ENCODE measurements around the gene WDR62.

WDR62 gene

DNA sequence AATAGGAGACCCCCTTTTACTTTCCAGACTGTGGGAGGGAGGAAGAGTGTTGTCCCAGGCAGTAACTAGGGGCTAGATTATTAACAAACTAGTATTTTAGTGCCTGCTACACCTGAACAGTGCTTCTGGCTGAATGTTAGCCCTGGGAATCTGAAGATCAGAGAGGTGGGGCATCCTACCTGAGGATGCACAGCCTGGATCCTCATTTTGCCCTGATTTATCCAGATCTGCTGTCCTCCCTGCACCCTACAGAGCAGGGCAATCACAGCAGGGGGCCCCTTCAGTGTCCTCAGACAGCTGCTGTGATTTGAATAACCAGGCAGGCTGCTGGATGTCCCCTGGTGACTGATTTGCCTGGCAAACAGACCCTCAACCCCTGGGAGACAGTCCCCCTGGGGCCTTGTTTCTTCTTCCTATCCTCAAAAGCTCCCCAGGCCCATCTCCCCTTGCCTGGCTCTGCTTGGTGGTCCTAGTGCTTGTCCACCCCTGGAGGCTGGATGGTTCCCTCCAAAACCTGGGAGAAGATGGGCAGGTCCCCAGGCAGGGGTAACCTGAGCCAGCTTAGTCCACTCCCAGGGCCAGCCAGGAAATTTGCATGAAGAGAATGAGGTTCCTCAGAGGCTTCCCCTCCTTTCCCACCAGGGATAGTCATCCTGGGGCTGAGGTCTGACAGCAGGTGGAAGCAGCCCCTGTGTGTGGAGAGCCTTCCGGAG lies 55.9 kb downstream of the WDR62 start, which contains the start of gene OVOL3:
OVOL3 (plus strand) TSS at position 657 of the 713 bp plus-strand sequence. CDS start 60 bp downstream, outside the sequence.
- no peak for DNase-seq (ENCODE audit: low spot score)
- TF ChIP-seq, protein P1, sequence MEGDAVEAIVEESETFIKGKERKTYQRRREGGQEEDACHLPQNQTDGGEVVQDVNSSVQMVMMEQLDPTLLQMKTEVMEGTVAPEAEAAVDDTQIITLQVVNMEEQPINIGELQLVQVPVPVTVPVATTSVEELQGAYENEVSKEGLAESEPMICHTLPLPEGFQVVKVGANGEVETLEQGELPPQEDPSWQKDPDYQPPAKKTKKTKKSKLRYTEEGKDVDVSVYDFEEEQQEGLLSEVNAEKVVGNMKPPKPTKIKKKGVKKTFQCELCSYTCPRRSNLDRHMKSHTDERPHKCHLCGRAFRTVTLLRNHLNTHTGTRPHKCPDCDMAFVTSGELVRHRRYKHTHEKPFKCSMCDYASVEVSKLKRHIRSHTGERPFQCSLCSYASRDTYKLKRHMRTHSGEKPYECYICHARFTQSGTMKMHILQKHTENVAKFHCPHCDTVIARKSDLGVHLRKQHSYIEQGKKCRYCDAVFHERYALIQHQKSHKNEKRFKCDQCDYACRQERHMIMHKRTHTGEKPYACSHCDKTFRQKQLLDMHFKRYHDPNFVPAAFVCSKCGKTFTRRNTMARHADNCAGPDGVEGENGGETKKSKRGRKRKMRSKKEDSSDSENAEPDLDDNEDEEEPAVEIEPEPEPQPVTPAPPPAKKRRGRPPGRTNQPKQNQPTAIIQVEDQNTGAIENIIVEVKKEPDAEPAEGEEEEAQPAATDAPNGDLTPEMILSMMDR (IDR thresholded peaks at IDR 0.05; ENCODE audit: extremely low read depth, insufficient read depth, missing control alignments): no peak
- in situ Hi-C loops (cut with MboI; ENCODE audit: low pct_unique_long_range_greater_than_20kb, low sequenced_read_pairs, unreplicated experiment): no loop called here

DNA sequence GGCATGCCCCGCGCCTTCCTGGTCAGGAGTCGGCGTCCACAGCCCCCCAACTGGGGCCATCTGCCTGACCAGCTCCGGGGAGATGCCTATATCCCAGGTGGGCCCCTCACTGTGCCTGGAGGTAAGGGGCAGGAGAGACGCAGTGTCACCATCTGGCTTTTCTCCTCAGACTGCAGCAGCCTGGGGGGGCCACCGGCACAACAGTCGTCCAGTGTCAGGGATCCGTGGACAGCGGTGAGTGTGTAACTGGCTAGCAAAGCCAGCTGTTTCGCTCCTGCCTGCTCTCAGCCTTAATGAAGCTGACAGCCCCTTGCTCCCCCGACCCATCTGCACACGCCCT lies 56.5 kb downstream of the WDR62 start:
- in situ Hi-C loops (cut with MboI; ENCODE audit: low pct_unique_long_range_greater_than_20kb, low sequenced_read_pairs, unreplicated experiment): no loop called here
- TF ChIP-seq, protein P1 (IDR thresholded peaks at IDR 0.05; ENCODE audit: extremely low read depth, insufficient read depth, missing control alignments): no peak

GRCh38 chr19:36112678-36113077 lies 58.0 kb downstream of the WDR62 start:
- in situ Hi-C loops (cut with MboI; ENCODE audit: low pct_unique_long_range_greater_than_20kb, low sequenced_read_pairs, unreplicated experiment): no loop called here
- TF ChIP-seq, protein P1 (IDR thresholded peaks at IDR 0.05; ENCODE audit: extremely low read depth, insufficient read depth, missing control alignments): no peak
- no peak for DNase-seq (ENCODE audit: low spot score)

More for the DNA sequence above, 56.5 kb downstream of the WDR62 start:
- DNase-seq (ENCODE audit: low spot score): no peak

- TF ChIP-seq, protein P1 (IDR thresholded peaks at IDR 0.05; ENCODE audit: extremely low read depth, insufficient read depth, missing control alignments): no peak
- in situ Hi-C loops (cut with MboI; ENCODE audit: low pct_unique_long_range_greater_than_20kb, low sequenced_read_pairs, unreplicated experiment): no loop called here
- no peak for DNase-seq (ENCODE audit: low spot score)
Measured at GRCh38 chr19:36113425-36113824, 58.7 kb downstream of the WDR62 start.

DNA sequence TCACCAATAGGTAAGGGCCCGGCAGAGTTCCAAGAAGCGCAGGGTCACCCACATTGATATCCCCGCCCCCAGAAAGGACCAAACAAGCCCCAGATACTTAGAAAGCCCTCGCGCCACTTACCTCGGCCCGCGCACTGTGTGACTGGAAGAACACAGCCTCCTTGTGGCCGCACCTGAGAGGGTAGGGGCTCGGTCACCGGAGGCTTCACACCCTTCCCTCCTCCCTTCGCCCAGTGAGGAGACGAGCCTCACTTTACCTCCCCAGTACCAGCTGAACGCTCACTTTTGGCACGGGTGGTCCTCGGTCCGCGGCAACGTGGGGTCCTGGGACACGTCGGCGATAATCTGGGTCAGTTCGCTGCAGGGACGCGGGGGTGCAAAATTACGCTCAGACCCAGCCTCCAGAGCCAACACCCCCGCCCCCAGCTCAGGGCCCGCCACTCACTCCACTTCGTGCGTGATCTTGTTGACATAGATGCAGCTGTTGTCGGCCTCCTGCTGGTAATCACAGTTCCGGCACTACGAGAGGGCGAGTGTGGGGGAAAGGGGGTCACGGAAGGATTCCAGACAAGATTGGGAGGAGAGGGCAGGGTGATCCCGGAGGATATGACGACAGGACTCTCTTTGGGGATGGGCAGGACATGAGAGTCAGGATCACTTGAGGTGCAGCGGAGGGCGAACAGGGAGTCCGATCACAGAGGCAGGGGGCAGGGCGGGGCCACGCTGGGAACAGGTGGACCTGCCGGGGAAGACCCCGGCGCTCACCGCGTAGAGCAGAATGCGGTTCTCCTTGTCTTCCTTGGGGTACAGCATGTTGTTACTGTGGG lies 59.4 kb downstream of the WDR62 start:
- in situ Hi-C loops (cut with MboI; ENCODE audit: low pct_unique_long_range_greater_than_20kb, low sequenced_read_pairs, unreplicated experiment): no loop called here
- no peak for DNase-seq (ENCODE audit: low spot score)
- TF ChIP-seq, protein P1 (IDR thresholded peaks at IDR 0.05; ENCODE audit: extremely low read depth, insufficient read depth, missing control alignments): peak; percentile 34

- peak; percentile 99 for DNase-seq (ENCODE audit: low spot score)
- TF ChIP-seq, protein P1 (IDR thresholded peaks at IDR 0.05; ENCODE audit: extremely low read depth, insufficient read depth, missing control alignments): no peak
- in situ Hi-C loops (cut with MboI; ENCODE audit: low pct_unique_long_range_greater_than_20kb, low sequenced_read_pairs, unreplicated experiment): no loop called here
Measured at GRCh38 chr19:36114721-36115452, 60.2 kb downstream of the WDR62 start, which contains the start of gene POLR2I. Gene POLR2I (minus strand): TSS chr19:36114875. CDS start chr19:36114856, 19 bp downstream.
